Trophoblast cell (in vitro differentiated cells and primary cell): ENCODE results near the gene ZNF705A.
"Not testable (repeated sequence)": the region's sequence is repeated elsewhere in the genome, so short reads cannot be mapped to it uniquely, and the experiment has no call there.

Experiments used
- DNase-seq, 2 donors: peaks; one replicate each; pipeline ENCODE4 v3.0.0-alpha.2; 2016
- H2AFZ ChIP-seq: 2 replicates; pipeline ENCODE4 v1.6.1; 2013; ENCODE audit warnings: low read length, moderate library complexity, mild to moderate bottlenecking; ENCODE audit not compliant: insufficient read depth, poor library complexity
- H2AK5ac ChIP-seq: 2 replicates; pipeline ENCODE4 v1.6.1; 2013; ENCODE audit warnings: mild to moderate bottlenecking, low read length
- H2BK120ac ChIP-seq: 2 replicates; pipeline ENCODE4 v1.6.1; 2013; ENCODE audit warnings: low read length, mild to moderate bottlenecking, moderate library complexity; ENCODE audit not compliant: insufficient read depth, poor library complexity
- H2BK12ac ChIP-seq: 2 replicates; pipeline ENCODE4 v1.6.1; 2013; ENCODE audit warnings: mild to moderate bottlenecking, low read length, moderate library complexity
- H2BK5ac ChIP-seq: 2 replicates; pipeline ENCODE4 v1.6.1; 2013; ENCODE audit warnings: low read length, low read depth, moderate library complexity, mild to moderate bottlenecking; ENCODE audit not compliant: poor library complexity
- H3K14ac ChIP-seq: 2 replicates; pipeline ENCODE4 v1.6.1; 2013; ENCODE audit warnings: mild to moderate bottlenecking, low read length
- H3K18ac ChIP-seq: 2 replicates; pipeline ENCODE4 v1.6.1; 2013; ENCODE audit warnings: mild to moderate bottlenecking, low read length
- H3K23ac ChIP-seq: 2 replicates; pipeline ENCODE4 v1.6.1; 2013; ENCODE audit warnings: low read length
- H3K27ac ChIP-seq: 2 replicates; pipeline ENCODE4 v1.5.1; 2013; ENCODE audit warnings: low read depth, mild to moderate bottlenecking, inconsistent platforms, low read length, moderate library complexity
- H3K27me3 ChIP-seq: 2 replicates; pipeline ENCODE4 v1.6.1; 2013; ENCODE audit warnings: inconsistent platforms, mild to moderate bottlenecking, low read length, moderate library complexity; ENCODE audit not compliant: insufficient read depth
- H3K36me3 ChIP-seq, 2 experiments: 1 replicate in 1 of 2; 2 replicates in 1 of 2; pipeline ENCODE4 v1.6.1; 2013; ENCODE audit warnings: low read length in 2 of 2, mild to moderate bottlenecking in 2 of 2, moderate library complexity in 1 of 2; ENCODE audit not compliant: insufficient read depth in 2 of 2, control insufficient read depth in 1 of 2
- H3K4ac ChIP-seq: 2 replicates; pipeline ENCODE4 v1.6.1; 2013; ENCODE audit warnings: low read depth, mild to moderate bottlenecking, low read length, moderate library complexity
- H3K4me1 ChIP-seq, 2 experiments: 1 replicate in 1 of 2; 2 replicates in 1 of 2; pipeline ENCODE4 v1.6.1; 2013; ENCODE audit warnings: low read length in 2 of 2, mild to moderate bottlenecking in 2 of 2, moderate library complexity in 1 of 2; ENCODE audit not compliant: insufficient read depth in 2 of 2, control insufficient read depth in 1 of 2
- H3K4me2 ChIP-seq: 2 replicates; pipeline ENCODE4 v1.6.1; 2013; ENCODE audit warnings: inconsistent platforms, mild to moderate bottlenecking, low read length, moderate library complexity
- H3K4me3 ChIP-seq: 2 replicates; pipeline ENCODE4 v1.5.1; 2013; ENCODE audit warnings: mild to moderate bottlenecking, low read depth, low read length, inconsistent platforms
- H3K79me1 ChIP-seq: one replicate; pipeline ENCODE4 v1.6.1; 2013; ENCODE audit warnings: low read length
- H3K79me2 ChIP-seq: 2 replicates; pipeline ENCODE4 v1.6.1; 2013; ENCODE audit warnings: low read length, mild to moderate bottlenecking; ENCODE audit not compliant: control insufficient read depth, insufficient read depth, poor library complexity
- H3K9ac ChIP-seq: 2 replicates; pipeline ENCODE4 v1.6.1; 2013; ENCODE audit warnings: mild to moderate bottlenecking, low read length
- H3K9me3 ChIP-seq: 2 replicates; pipeline ENCODE4 v1.6.1; 2013; ENCODE audit warnings: low read depth, mild to moderate bottlenecking, control low read depth, inconsistent platforms, low read length; ENCODE audit not compliant: insufficient read depth
- H4K12ac ChIP-seq: 2 replicates; pipeline ENCODE4 v1.6.1; 2013; ENCODE audit warnings: low read depth, mild to moderate bottlenecking, low read length, moderate library complexity
- H4K8ac ChIP-seq: 2 replicates; pipeline ENCODE4 v1.6.1; 2013; ENCODE audit warnings: low read depth, mild to moderate bottlenecking, low read length, moderate library complexity
- H4K91ac ChIP-seq: one replicate; pipeline ENCODE4 v1.6.1; 2013; ENCODE audit warnings: low read depth, mild to moderate bottlenecking, low read length, moderate library complexity
- WGBS: extraction: QIAGEN DNeasy Blood & Tissue Kit; methylation state at CpG from one replicate; pipeline ENCODE4 v1.1.7; 2013; ENCODE audit warnings: missing lambda C conversion rate; ENCODE audit not compliant: insufficient read length, insufficient coverage; ENCODE audit errors: extremely low coverage; 5-methylcytosine and 5-hydroxymethylcytosine counted together

The ZNF705A gene

DNA sequence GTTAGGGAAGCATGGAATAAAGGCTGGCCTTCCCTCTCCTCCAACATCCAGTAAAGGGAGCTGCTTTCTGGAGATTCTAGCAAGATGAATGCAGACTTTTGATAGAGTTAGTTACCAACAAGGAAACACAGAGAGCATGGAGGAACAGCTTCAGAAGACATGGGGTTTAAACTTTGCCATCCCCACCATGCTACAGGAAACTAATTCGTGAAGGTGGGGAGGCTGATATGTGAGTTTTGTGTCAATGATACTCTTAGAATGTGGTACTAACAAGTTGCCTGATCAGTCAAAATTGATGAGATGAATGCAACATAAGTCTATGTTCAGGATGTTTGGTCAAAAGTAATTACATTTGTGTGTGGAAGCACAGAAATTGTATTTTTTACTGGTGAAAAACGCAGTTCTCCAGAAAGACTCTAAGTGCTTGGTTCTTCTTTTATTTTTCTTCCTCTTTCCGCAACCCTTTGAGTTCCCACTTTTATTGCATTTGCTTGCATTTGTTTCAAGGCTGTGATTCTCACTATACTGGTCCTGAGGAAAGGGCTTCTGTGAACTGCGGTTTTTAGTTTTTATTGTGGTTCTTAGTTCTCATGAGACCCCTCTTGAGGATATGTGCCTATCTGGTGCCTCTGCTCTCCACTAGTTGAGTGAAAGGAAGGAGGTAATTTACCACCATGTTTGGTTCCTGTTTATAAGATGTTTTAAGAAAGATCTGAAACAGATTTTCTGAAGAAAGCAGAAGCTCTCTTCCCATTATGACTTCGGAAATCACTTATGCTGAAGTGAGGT lies 33.5 kb upstream of the ZNF705A start, which contains the start of gene CLEC4A:
CLEC4A (plus strand) TSS at position 494 of the 789 bp plus-strand sequence; CDS start at position 756, 262 bp downstream.
- Histone ChIP-seq H3K36me3 (no peaks in the 10 kb centered on the region), H3K18ac (no peak within 1 kb of the TSS), H4K91ac (no peak within 1 kb of the TSS), H3K79me2 (no peaks in the 10 kb centered on the region), H2BK12ac (no peak within 1 kb of the TSS), H4K8ac (no peak within 1 kb of the TSS), H3K23ac (no peak within 1 kb of the TSS), H3K14ac (no peak within 1 kb of the TSS), H3K79me1 (no peaks in the 10 kb centered on the region), H2AFZ (no peak within 1 kb of the TSS), H4K12ac (no peak within 1 kb of the TSS), H3K4me1 (no peaks in the 10 kb centered on the region), H2BK120ac (no peak within 1 kb of the TSS), H2BK5ac (no peak within 1 kb of the TSS), H3K4me3 (no peak within 1 kb of the TSS), H2AK5ac (no peak within 1 kb of the TSS), H3K4ac (no peak within 1 kb of the TSS), H3K27me3 (no peaks in the 10 kb centered on the region), H3K9ac (no peak within 1 kb of the TSS), H3K9me3 (no peaks in the 10 kb centered on the region), H3K4me2 (no peak within 1 kb of the TSS), H3K27ac (no peak within 1 kb of the TSS)
- no peak for DNase-seq
- WGBS = no CpG with 5 or more reads among the region's 5 CpGs

- H3K9me3 ChIP-seq = no peaks in the 10 kb centered on the region
- no peak overlapping the region for H3K18ac ChIP-seq
- no peak for DNase-seq
- no peaks in the 10 kb centered on the region for H3K4me1 ChIP-seq
- H3K36me3 ChIP-seq = no peaks in the 10 kb centered on the region
- H2AFZ ChIP-seq = no peak overlapping the region
- H2AK5ac ChIP-seq = no peak overlapping the region
- WGBS = no CpG with 5 or more reads among the region's 4 CpGs
- no peaks in the 10 kb centered on the region for H3K27me3 ChIP-seq
- no peak overlapping the region for H3K4me3 ChIP-seq
- no peak overlapping the region for H2BK5ac ChIP-seq
- H2BK120ac ChIP-seq = no peak overlapping the region
- no peak overlapping the region for H2BK12ac ChIP-seq
- no peak overlapping the region for H3K4ac ChIP-seq
- no peak overlapping the region for H4K12ac ChIP-seq
- H4K91ac ChIP-seq = no peak overlapping the region
- no peaks in the 10 kb centered on the region for H3K79me1 ChIP-seq
- no peaks in the 10 kb centered on the region for H3K79me2 ChIP-seq
- H3K27ac ChIP-seq = no peak overlapping the region
- H3K9ac ChIP-seq = no peak overlapping the region
- H3K23ac ChIP-seq = no peak overlapping the region
- H4K8ac ChIP-seq = no peak overlapping the region
- H3K14ac ChIP-seq = no peak overlapping the region
- H3K4me2 ChIP-seq = no peak overlapping the region
Measured at GRCh38 chr12:8127138-8127537, 29.7 kb upstream of the ZNF705A start.

GRCh38 chr12:8133636-8134397 lies 23.0 kb upstream of the ZNF705A start:
- no CpG with 5 or more reads among the region's 18 CpGs for WGBS

DNA sequence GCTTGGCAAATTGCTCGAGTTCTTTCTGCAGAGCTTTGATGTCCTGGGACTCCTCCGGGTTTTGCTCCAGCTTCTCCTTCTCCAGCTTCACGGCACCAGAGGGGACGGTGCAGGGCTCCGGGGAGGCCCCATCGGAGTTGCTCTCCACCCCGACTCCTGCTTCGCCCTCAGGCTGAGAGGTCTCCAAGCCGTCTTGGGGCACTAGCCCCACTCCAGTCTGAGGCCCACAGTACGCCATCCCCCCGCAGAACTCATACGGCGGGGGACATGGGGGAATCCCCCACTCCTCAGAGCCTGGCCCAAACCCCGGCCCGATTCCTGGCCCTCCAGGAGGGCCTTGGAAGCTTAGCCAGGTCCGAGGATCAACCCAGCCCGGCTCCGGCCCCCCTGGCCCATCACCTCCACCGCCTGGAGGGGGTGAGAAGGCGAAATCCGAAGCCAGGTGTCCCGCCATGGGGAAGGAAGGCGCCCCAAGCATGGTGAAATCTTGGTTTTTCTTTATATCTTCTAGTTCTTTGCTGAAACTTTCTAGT lies 22.4 kb upstream of the ZNF705A start:
- not testable (repeated sequence) for H2AK5ac ChIP-seq, H3K23ac ChIP-seq, H2AFZ ChIP-seq, H2BK12ac ChIP-seq, H2BK5ac ChIP-seq, H3K79me2 ChIP-seq, DNase-seq, H3K4me3 ChIP-seq, H3K27me3 ChIP-seq, H3K14ac ChIP-seq, H4K91ac ChIP-seq, H3K18ac ChIP-seq, H4K12ac ChIP-seq, H3K9ac ChIP-seq, H3K9me3 ChIP-seq, H3K4ac ChIP-seq, H3K79me1 ChIP-seq, H4K8ac ChIP-seq, H3K4me1 ChIP-seq, H3K27ac ChIP-seq, H3K4me2 ChIP-seq, H2BK120ac ChIP-seq, H3K36me3 ChIP-seq
- WGBS = no CpG with 5 or more reads among the region's 23 CpGs

More at GRCh38 chr12:8133636-8134397, 23.0 kb upstream of the ZNF705A start:
- not testable (repeated sequence) for DNase-seq, H4K91ac ChIP-seq, H2BK12ac ChIP-seq, H3K4ac ChIP-seq, H4K12ac ChIP-seq, H3K36me3 ChIP-seq, H2BK5ac ChIP-seq, H2AFZ ChIP-seq, H2AK5ac ChIP-seq, H3K9ac ChIP-seq, H3K27me3 ChIP-seq, H4K8ac ChIP-seq, H3K23ac ChIP-seq, H3K4me1 ChIP-seq, H3K18ac ChIP-seq, H3K79me2 ChIP-seq, H2BK120ac ChIP-seq, H3K27ac ChIP-seq, H3K4me2 ChIP-seq, H3K79me1 ChIP-seq, H3K4me3 ChIP-seq, H3K14ac ChIP-seq, H3K9me3 ChIP-seq
